ENCODE results near the gene LMAN2L.

DNA sequence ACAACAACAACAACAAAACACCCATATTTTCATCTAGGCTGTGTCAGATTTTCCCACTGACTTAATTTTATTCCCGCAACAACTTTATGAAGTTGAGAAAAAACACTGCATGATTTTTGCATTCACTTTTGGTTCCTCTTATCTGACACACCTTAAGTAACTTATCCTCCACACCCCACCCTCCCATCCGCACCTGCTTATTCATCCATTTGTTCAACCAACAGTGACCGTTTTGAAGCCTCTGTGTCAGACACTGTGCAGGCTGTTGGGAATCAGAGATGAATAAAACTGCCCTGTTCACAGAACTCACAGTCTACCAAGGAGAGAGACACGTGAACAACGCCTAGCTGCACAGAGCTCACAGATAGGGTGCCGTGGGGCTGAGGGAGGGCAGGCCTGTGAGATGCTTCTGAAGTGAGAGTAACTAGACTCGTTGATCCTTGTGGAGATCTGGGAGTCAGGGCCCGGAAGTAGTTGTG, 28.3 kb upstream of the LMAN2L start:
- TF ChIP-seq EP300 (IDR thresholded peaks at IDR 0.05), result no peak
- TF ChIP-seq CTCF (IDR thresholded peaks at IDR 0.05), result no peak
